ENCODE measurements around the gene TMEM156.

DNA sequence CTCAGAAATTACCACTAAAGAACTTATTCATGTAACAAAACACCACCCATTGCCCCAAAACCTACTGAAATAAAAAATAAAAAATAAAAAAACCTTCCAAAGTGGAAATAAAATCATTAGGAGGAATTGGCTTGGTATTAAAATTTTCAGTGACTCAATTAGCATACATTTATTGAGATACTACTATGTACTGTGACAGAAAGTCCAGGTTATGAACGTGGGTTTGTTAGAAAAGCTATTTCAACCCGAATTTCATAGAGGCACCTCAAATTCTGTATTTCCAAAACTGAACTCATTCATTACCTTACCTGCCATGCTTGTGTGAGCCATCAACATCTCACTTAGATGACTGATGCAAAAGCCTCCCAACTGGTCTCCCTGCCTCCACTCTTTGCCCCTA is 46.6 kb upstream of the TMEM156 start:
- TF ChIP-seq POLR2AphosphoS5 (IDR thresholded peaks at IDR 0.05; ENCODE audit: low read depth, low read length) (no peak), TAF1 (IDR thresholded peaks at IDR 0.05; ENCODE audit: borderline replicate concordance, low read depth, low read length) (no peak), POLR2A (IDR thresholded peaks at IDR 0.05; ENCODE audit: low read depth, low read length) (no peak)

Measured in GM12892 (cell line).